ENCODE data around the gene STAP2.

- TF ChIP-seq ZFP30 (CRISPR knock-in tag; IDR thresholded peaks at IDR 0.05): no peak
- no peak for TF ChIP-seq RARB (CRISPR knock-in tag; IDR thresholded peaks at IDR 0.05)
- TF ChIP-seq ARNTL (CRISPR knock-in tag; IDR thresholded peaks at IDR 0.05; ENCODE audit: borderline replicate concordance, low read depth): no peak
- TF ChIP-seq PATZ1 (CRISPR knock-in tag; IDR thresholded peaks at IDR 0.05; ENCODE audit: borderline replicate concordance): no peak
- no peak for TF ChIP-seq CSRNP3 (CRISPR knock-in tag; IDR thresholded peaks at IDR 0.05)
- TF ChIP-seq ZFP3 (CRISPR knock-in tag; IDR thresholded peaks at IDR 0.05): no peak
- TF ChIP-seq BACH2 (CRISPR knock-in tag; IDR thresholded peaks at IDR 0.05; ENCODE audit: borderline replicate concordance): no peak
- TF ChIP-seq TOX (CRISPR knock-in tag; IDR thresholded peaks at IDR 0.05; ENCODE audit: borderline replicate concordance): no peak
These were observed 39.6 kb downstream of the STAP2 start for GRCh38 chr19:4298810-4299550.

Measured in SK-N-SH treated with all-trans-retinoic acid at 6 μM for 48 hours (cell line).